Astrocyte of the spinal cord (primary cell): ENCODE results near the gene ZNF710.

Source experiments
- DNase-seq: peaks from one replicate; pipeline ENCODE4 v3.0.0; 2011; ENCODE audit warnings: low read depth, low spot score
- H3K4me3 ChIP-seq: 2 replicates; pipeline ENCODE4 v1.5.1; 2011; ENCODE audit warnings: low read depth, mild to moderate bottlenecking, low read length, moderate library complexity
- in situ Hi-C: cut with HindIII; loops from 2 replicates; pipeline ENCODE4 v1.10.0; 2017; ENCODE audit warnings: low sequenced_read_pairs
- TF ChIP-seq, protein P1 (sequence below): IDR thresholded peaks from 2 replicates; pipeline ENCODE4 v1.5.1; 2012; ENCODE audit warnings: low read depth, mild to moderate bottlenecking, low read length, inconsistent platforms

ZNF710 gene

GRCh38 chr15:90059208-90059985 is 58.3 kb downstream of the ZNF710 start:
- no peak for DNase-seq
- in situ Hi-C loops: no loop called here
- H3K4me3 ChIP-seq: no peak overlapping the region
- TF ChIP-seq, protein P1, sequence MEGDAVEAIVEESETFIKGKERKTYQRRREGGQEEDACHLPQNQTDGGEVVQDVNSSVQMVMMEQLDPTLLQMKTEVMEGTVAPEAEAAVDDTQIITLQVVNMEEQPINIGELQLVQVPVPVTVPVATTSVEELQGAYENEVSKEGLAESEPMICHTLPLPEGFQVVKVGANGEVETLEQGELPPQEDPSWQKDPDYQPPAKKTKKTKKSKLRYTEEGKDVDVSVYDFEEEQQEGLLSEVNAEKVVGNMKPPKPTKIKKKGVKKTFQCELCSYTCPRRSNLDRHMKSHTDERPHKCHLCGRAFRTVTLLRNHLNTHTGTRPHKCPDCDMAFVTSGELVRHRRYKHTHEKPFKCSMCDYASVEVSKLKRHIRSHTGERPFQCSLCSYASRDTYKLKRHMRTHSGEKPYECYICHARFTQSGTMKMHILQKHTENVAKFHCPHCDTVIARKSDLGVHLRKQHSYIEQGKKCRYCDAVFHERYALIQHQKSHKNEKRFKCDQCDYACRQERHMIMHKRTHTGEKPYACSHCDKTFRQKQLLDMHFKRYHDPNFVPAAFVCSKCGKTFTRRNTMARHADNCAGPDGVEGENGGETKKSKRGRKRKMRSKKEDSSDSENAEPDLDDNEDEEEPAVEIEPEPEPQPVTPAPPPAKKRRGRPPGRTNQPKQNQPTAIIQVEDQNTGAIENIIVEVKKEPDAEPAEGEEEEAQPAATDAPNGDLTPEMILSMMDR: no peak

DNA sequence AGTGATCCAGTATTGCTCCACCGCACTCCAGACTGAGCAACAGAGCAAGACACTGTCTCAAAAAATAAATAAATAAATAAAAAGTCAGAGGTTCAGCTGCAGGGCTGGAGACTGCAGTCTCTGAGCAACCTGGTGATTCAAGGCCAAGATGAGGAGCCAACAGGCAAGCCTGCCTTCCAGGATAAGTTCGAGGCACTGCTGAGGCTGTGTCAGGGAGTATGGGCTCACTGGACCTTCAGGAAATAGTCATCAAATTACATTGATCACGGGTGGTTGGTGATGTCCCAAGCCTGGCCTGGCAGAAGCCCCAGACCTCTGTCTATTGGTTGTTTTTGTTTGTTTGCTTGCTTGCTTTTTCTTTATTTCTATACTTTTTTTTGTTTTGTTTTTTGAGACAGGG is 59.7 kb downstream of the ZNF710 start:
- H3K4me3 ChIP-seq: no peak overlapping the region
- in situ Hi-C loops: no loop called here
- TF ChIP-seq, protein P1: no peak
- DNase-seq: no peak

DNA sequence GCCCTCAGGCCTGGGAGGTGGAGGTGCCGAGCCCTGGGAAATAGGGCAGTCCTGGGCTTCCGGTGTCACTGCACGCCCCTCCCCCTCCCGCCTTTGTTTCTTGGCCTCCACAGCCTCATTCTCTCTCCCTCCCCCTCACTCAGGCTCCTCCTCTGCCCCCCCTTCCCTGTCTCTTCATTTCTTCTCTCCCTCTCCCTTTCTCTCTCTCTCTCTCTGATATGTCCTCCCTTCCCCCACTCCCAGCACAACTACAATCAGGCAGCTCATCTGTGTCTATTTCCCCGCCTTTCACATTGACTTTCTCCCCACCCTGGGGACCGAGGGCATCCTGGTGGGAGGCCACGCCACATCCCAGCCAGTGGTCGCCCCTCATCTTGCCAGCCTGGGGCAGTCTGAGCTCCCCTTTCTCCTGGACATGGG is 60.9 kb downstream of the ZNF710 start:
- TF ChIP-seq, protein P1: no peak
- in situ Hi-C loops: no loop called here
- peak; percentile 23 for DNase-seq
- no peak overlapping the region for H3K4me3 ChIP-seq

DNA sequence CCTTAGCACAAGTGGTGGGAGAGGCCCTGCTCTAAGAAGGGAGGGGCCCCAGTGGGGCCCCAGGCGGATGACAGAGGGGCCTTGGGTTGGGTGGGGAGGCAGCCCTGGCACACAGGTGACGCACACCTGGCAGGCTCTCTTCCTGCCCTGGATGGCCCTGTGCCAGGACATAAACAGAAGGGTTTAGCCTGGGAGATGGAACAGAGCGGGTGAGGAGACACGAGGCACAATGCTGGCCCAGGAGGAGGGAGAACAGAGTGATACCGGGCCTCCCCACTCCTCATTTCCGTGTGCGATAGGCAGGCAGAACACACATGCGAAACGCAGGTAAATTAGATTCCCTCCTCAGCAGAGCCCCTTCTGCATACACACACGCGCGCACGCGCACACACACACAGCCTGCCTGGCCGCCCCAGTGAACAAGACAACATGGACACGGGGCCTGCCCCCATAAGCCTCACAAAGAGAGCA is 61.4 kb downstream of the ZNF710 start:
- no peak for DNase-seq
- in situ Hi-C loops: no loop called here
- TF ChIP-seq, protein P1: no peak
- H3K4me3 ChIP-seq: no peak overlapping the region

DNA sequence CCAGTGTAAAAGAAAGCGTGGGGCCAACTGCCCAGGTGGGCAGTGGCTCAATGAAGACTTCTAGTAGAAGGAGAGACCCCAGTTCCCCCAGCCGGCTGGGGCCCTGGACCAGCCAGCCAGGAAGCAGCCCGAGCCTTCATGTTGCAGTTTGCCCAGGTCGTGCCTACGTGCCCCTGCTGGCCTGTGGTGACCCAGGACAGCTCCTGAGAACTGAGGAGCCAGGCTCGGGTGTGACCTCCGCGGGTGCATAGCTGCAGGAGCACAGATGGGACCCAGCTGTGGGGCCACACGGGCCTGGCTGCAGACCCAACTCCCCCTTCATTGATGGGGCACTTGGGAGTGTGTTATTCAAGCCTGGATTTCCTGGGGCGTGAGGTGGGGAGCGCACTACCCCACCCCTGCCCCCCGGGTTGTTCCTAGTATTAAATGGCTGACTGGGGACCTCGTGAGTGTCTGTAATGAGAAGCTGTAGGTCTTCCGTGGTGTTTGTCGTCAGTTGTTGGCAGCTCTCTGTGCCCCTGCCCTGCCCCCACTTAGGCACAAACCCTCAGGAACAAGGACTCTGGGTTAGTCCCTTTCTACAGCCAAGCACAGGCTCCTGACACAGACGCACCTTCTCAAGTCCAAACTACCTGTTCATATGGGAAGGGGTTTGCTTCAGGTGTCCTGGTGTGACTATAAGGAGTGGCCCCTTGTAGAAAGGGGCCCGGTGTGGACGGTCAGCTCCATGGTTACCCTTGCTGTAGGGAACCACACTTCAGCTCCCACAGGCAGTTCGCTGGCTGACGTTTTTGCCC is 62.0 kb downstream of the ZNF710 start:
- TF ChIP-seq, protein P1: no peak

GRCh38 chr15:90063770-90064247 is 62.7 kb downstream of the ZNF710 start:
- in situ Hi-C loops: no loop called here
- H3K4me3 ChIP-seq: no peak overlapping the region

More for the DNA sequence above, 62.0 kb downstream of the ZNF710 start:
- no peak for DNase-seq
- H3K4me3 ChIP-seq: no peak overlapping the region
- in situ Hi-C loops: no loop called here

More at GRCh38 chr15:90063770-90064247, 62.7 kb downstream of the ZNF710 start:
- TF ChIP-seq, protein P1: no peak
- no peak for DNase-seq
